Activated B cell treated with CpG ODN at 0.5 μM for 24 hours (primary cell): ENCODE data around the gene TNFSF12. TPM values are rescaled to one million over a fixed set of nuclear protein-coding genes. Genes with fewer than 3 reads are reported as not detected.
A peak's percentile ranks its signal among the peaks of the same experiment; 100 is the strongest.

Experiments
- ATAC-seq: fragments of 200-7000 bp; cut with Tn5 transposase; one replicate; pipeline ENCODE4 v1.10.0; 2021; ENCODE audit warnings: low read depth, mild to moderate bottlenecking, moderate library complexity
- CTCF ChIA-PET: fragments of 350-600 bp; sonication (Branson Sonifier 250); formaldehyde crosslinking; loops from one replicate; lab custom pipeline; 2021; ENCODE audit warnings: antibody characterized with exemption; lab: Charles Lee
- POLR2A ChIA-PET: fragments of 350-600 bp; sonication (Branson Sonifier 250); formaldehyde crosslinking; loops from one replicate; lab custom pipeline; 2021; ENCODE audit warnings: antibody characterized with exemption; lab: Charles Lee
- DNase-seq: peaks from one replicate; pipeline ENCODE4 v3.0.0; 2022
- H3K27ac Mint-ChIP-seq: one replicate; pipeline ENCODE4 v1.8.0; 2020; ENCODE audit warnings: mixed read lengths
- H3K27me3 Mint-ChIP-seq: one replicate; pipeline ENCODE4 v1.8.0; 2021; ENCODE audit warnings: mixed read lengths
- H3K36me3 Mint-ChIP-seq: one replicate; pipeline ENCODE4 v1.8.0; 2021; ENCODE audit warnings: low read depth, mixed read lengths
- H3K4me1 Mint-ChIP-seq: one replicate; pipeline ENCODE4 v1.8.0; 2021; ENCODE audit warnings: mixed read lengths
- H3K4me3 Mint-ChIP-seq: one replicate; pipeline ENCODE4 v1.8.0; 2020; ENCODE audit warnings: mild to moderate bottlenecking, mixed read lengths
- H3K9me3 Mint-ChIP-seq: one replicate; pipeline ENCODE4 v1.8.0; 2020; ENCODE audit warnings: mixed read lengths
- CTCF ChIP-seq: fragments of 200-600 bp; IDR thresholded peaks from one replicate; pipeline ENCODE4 v1.8.0; 2022; ENCODE audit warnings: antibody characterized with exemption, mild to moderate bottlenecking
- intact Hi-C: fragments of 100-400 bp; cut with micrococcal nuclease; formaldehyde crosslinking; loops from one replicate; pipeline ENCODE4 v1.15.1; 2024
- total RNA-seq: library from RNA; stranded (reverse); gene quantifications from 2 replicates; pipeline ENCODE4 v1.2.3, GENCODE V29; 2022

Gene TNFSF12
- total RNA-seq, 1 donor from 2014 or later, result 30.7 TPM

GRCh38 chr17:7556627-7557026 is 7.8 kb downstream of the TNFSF12 start:
- Mint-ChIP-seq H3K4me3 (no peak overlapping the region), H3K27ac (peak overlapping the region; percentile 16), H3K27me3 (no peaks in the 10 kb centered on the region), H3K36me3 (peaks cover 13% of the 10 kb centered on the region), H3K4me1 (peaks cover 81% of the 10 kb centered on the region), H3K9me3 (no peaks in the 10 kb centered on the region)
- ATAC-seq, result no peak
- TF ChIP-seq CTCF, result no peak
- CTCF ChIA-PET, result interaction anchor here (1.5 to 6.1 kb wide), 2 partner anchors 33 to 38 kb away, joined by 3 to 364 read pairs; no protein-coding TSS in a partner anchor
- POLR2A ChIA-PET, result interaction anchor here (0.7 to 7.9 kb wide), 6 partner anchors 15 to 130 kb away, joined by 3 to 98 read pairs (median 18); partner anchors contain the start of genes POLR2A, TMEM102 and TP53
- no peak for DNase-seq
- intact Hi-C loops, result no loop called here

- no peaks in the 10 kb centered on the region for H3K27me3 Mint-ChIP-seq
- CTCF ChIA-PET, result interaction anchor here (1.5 to 6.1 kb wide), 3 partner anchors 32 to 120 kb away, joined by 3 to 364 read pairs (median 4); no protein-coding TSS in a partner anchor
- no peak for TF ChIP-seq CTCF
- intact Hi-C loops, result no loop called here
- DNase-seq (no peak), ATAC-seq (no peak)
- peaks cover 14% of the 10 kb centered on the region for H3K36me3 Mint-ChIP-seq
- no peaks in the 10 kb centered on the region for H3K9me3 Mint-ChIP-seq
- H3K27ac Mint-ChIP-seq, result no peak overlapping the region
- POLR2A ChIA-PET, result interaction anchor here (0.6 to 7.9 kb wide), 13 partner anchors 8 to 129 kb away, joined by 3 to 98 read pairs (median 13); partner anchors contain the start of genes CD68, MPDU1, POLR2A and TMEM102
- H3K4me1 Mint-ChIP-seq, result peaks cover 74% of the 10 kb centered on the region
- no peak overlapping the region for H3K4me3 Mint-ChIP-seq
These were observed 8.4 kb downstream of the TNFSF12 start for GRCh38 chr17:7557147-7557764.

- ATAC-seq, result peak; percentile 32
These were observed 9.1 kb downstream of the TNFSF12 start for GRCh38 chr17:7557775-7558543.

GRCh38 chr17:7558544-7559319 is 9.9 kb downstream of the TNFSF12 start, which contains the start of gene TNFSF13:
Gene TNFSF13, plus strand, starts transcription at chr17:7558750. Its CDS starts 290 bp downstream, at chr17:7559040.
- TF ChIP-seq CTCF, result no peak
- no peak for DNase-seq
- ChIA-PET CTCF (interaction anchor here (1.0 to 6.1 kb wide), 4 partner anchors 40 to 203 kb away, joined by 3 to 364 read pairs (median 4); partner anchors contain the start of gene TMEM95), POLR2A (interaction anchor here (0.6 to 7.9 kb wide), 14 partner anchors 8 to 689 kb away, joined by 3 to 98 read pairs (median 10); partner anchors contain the start of genes CD68, CTC1, MPDU1 and POLR2A)
- no peak for ATAC-seq
- H3K4me3 Mint-ChIP-seq, result peak within 1 kb of the TSS; percentile 84
- intact Hi-C loops, result no loop called here
- H3K27me3 Mint-ChIP-seq, result no peaks in the 10 kb centered on the region
- peaks cover 67% of the 10 kb centered on the region for H3K4me1 Mint-ChIP-seq
- peak within 1 kb of the TSS; percentile 96 for H3K27ac Mint-ChIP-seq
- no peaks in the 10 kb centered on the region for H3K9me3 Mint-ChIP-seq
- peaks cover 22% of the 10 kb centered on the region for H3K36me3 Mint-ChIP-seq

More at GRCh38 chr17:7557775-7558543, 9.1 kb downstream of the TNFSF12 start:
- H3K27ac Mint-ChIP-seq, result peak overlapping the region; percentile 96
- peaks cover 74% of the 10 kb centered on the region for H3K4me1 Mint-ChIP-seq
- no peaks in the 10 kb centered on the region for H3K27me3 Mint-ChIP-seq
- POLR2A ChIA-PET, result interaction anchor here (0.6 to 7.9 kb wide), 15 partner anchors 9 to 320 kb away, joined by 3 to 98 read pairs (median 8); partner anchors contain the start of genes CD68, MPDU1, POLR2A and TMEM102
- no peaks in the 10 kb centered on the region for H3K9me3 Mint-ChIP-seq
- CTCF ChIA-PET, result interaction anchor here (1.0 to 6.1 kb wide), 5 partner anchors 31 to 202 kb away, joined by 3 to 364 read pairs (median 4); partner anchors contain the start of gene TMEM95
- H3K4me3 Mint-ChIP-seq, result peak overlapping the region; percentile 84
- no peak for TF ChIP-seq CTCF
- intact Hi-C loops, result no loop called here
- H3K36me3 Mint-ChIP-seq, result peaks cover 21% of the 10 kb centered on the region
- DNase-seq, result peak; percentile 60
